Liver (tissue), 10 donors: Measurements from ENCODE around the gene RTF2. TPM values are rescaled to one million over a fixed set of nuclear protein-coding genes. Genes with fewer than 3 reads are reported as not detected.

Experiments used
- DNase-seq: peaks from one replicate; pipeline ENCODE4 v3.0.0-alpha.2; 2017; ENCODE audit warnings: low spot score
- H3K27ac ChIP-seq, 2 donors: one replicate each; pipeline ENCODE4 v1.7.0; 2013; ENCODE audit warnings: inconsistent platforms in 2 of 2, low read length in 2 of 2, control low read depth in 1 of 2, low read depth in 1 of 2, mild to moderate bottlenecking in 1 of 2
- H3K27me3 ChIP-seq, 4 donors: one replicate each; pipeline versions ENCODE4 v1.6.1 to v1.7.0; 2013; ENCODE audit warnings: low read length in 3 of 4, inconsistent platforms in 1 of 4, mild to moderate bottlenecking in 1 of 4, moderate library complexity in 1 of 4; ENCODE audit not compliant: control insufficient read depth in 4 of 4, insufficient read depth in 4 of 4
- H3K36me3 ChIP-seq, 4 donors: one replicate each; pipeline versions ENCODE4 v1.6.1 to v1.7.0; 2013; ENCODE audit warnings: low read length in 3 of 4, mild to moderate bottlenecking in 3 of 4, low read depth in 1 of 4, moderate library complexity in 1 of 4; ENCODE audit not compliant: control insufficient read depth in 4 of 4, insufficient read depth in 3 of 4
- H3K4me1 ChIP-seq, 4 donors: one replicate each; pipeline versions ENCODE4 v1.6.1 to v1.7.0; 2013; ENCODE audit warnings: low read length in 3 of 4, mild to moderate bottlenecking in 3 of 4, moderate library complexity in 1 of 4; ENCODE audit not compliant: control insufficient read depth in 4 of 4, insufficient read depth in 4 of 4
- H3K4me3 ChIP-seq, 3 donors: one replicate each; pipeline versions ENCODE4 v1.6.1 to v1.7.0; 2013; ENCODE audit warnings: low read length in 3 of 3, control low read depth in 1 of 3, low read depth in 1 of 3, mild to moderate bottlenecking in 1 of 3
- H3K9ac ChIP-seq, 2 donors: one replicate each; pipeline ENCODE4 v1.7.0; 2013; ENCODE audit warnings: low read length in 2 of 2, mild to moderate bottlenecking in 2 of 2, moderate library complexity in 2 of 2, control low read depth in 1 of 2, low read depth in 1 of 2
- H3K9me3 ChIP-seq, 4 donors: one replicate each; pipeline versions ENCODE4 v1.6.1 to v1.7.0; 2013; ENCODE audit warnings: low read length in 3 of 4; ENCODE audit not compliant: control insufficient read depth in 4 of 4
- FOXA1 ChIP-seq: IDR thresholded peaks from 2 replicates; pipeline ENCODE4 v1.6.1; 2016; ENCODE audit warnings: antibody characterized with exemption
- FOXA2 ChIP-seq: IDR thresholded peaks from 2 replicates; pipeline ENCODE4 v1.6.1; 2016; ENCODE audit warnings: antibody characterized with exemption
- HNF4G ChIP-seq: IDR thresholded peaks from 2 replicates; pipeline ENCODE4 v1.6.1; 2016; ENCODE audit warnings: antibody characterized with exemption
- JUND ChIP-seq, 2 donors: IDR thresholded peaks; 2 replicates each; pipeline ENCODE4 v1.6.1; 2016; ENCODE audit warnings: antibody characterized with exemption in 2 of 2
- NR2F2 ChIP-seq: IDR thresholded peaks from 2 replicates; pipeline ENCODE4 v1.6.1; 2016; ENCODE audit warnings: antibody characterized with exemption
- RAD21 ChIP-seq, 2 donors: IDR thresholded peaks; 2 replicates each; pipeline ENCODE4 v1.6.1; 2016; ENCODE audit warnings: antibody characterized with exemption in 2 of 2, mild to moderate bottlenecking in 2 of 2
- RXRA ChIP-seq, 2 donors: IDR thresholded peaks; 2 replicates each; pipeline ENCODE4 v1.6.1; 2017 to 2018; ENCODE audit warnings: antibody characterized with exemption in 2 of 2, mild to moderate bottlenecking in 1 of 2
- SP1 ChIP-seq: IDR thresholded peaks from 2 replicates; pipeline ENCODE4 v1.6.1; 2018; ENCODE audit warnings: antibody characterized with exemption, mild to moderate bottlenecking
- TAF1 ChIP-seq: conservative IDR thresholded peaks from 2 replicates; pipeline ENCODE4 v1.6.1; 2016; ENCODE audit warnings: antibody characterized with exemption, mild to moderate bottlenecking
- YY1 ChIP-seq: IDR thresholded peaks from 2 replicates; pipeline ENCODE4 v1.6.1; 2016; ENCODE audit warnings: antibody characterized with exemption, mild to moderate bottlenecking
- WGBS: extraction: QIAGEN DNeasy Blood & Tissue Kit; methylation state at CpG from one replicate; pipeline ENCODE4 v1.1.7; 2013; 5-methylcytosine and 5-hydroxymethylcytosine counted together
- polyA plus RNA-seq, 2 donors: library from polyadenylated mRNA; stranded (reverse) in 1 of 2; unstranded in 1 of 2; fragments of 200-250 nt in 1 of 2; fragments of >200 nt in 1 of 2; fragmentation: Nextera tagmentation in 1 of 2; extraction: Ambion mirVana in 1 of 2; gene quantifications; one replicate each; pipeline versions ENCODE4 v1.2.1 to v1.2.3, GENCODE V29; 2013 to 2015
- small RNA-seq: library from RNA; depleted of rRNA; stranded (forward); fragments of <200 nt; gene quantifications from one replicate; pipeline ENCODE3, GENCODE V24; 2014
- total RNA-seq, 2 donors: library from RNA; depleted of rRNA; stranded (reverse); fragments of >200 nt; gene quantifications; one replicate each; pipeline ENCODE4 v1.2.3, GENCODE V29; 2014
- TF ChIP-seq, protein P1 (sequence below): IDR thresholded peaks from 2 replicates; pipeline ENCODE4 v1.6.1; 2016; ENCODE audit warnings: antibody characterized with exemption, mild to moderate bottlenecking
- TF ChIP-seq, protein P2 (sequence below): fragments of 150-350 bp; IDR thresholded peaks from 2 replicates; pipeline ENCODE4 v1.5.1; 2017; ENCODE audit warnings: improper control_type of control experiment, low read depth, low read length; ENCODE audit not compliant: missing input control
- TF ChIP-seq, protein P3 (sequence below): IDR thresholded peaks from 2 replicates; pipeline ENCODE4 v1.6.1; 2016; ENCODE audit warnings: antibody characterized with exemption
- donor health status: healthy.
- donor health status: healthy.
- donor health status: healthy.
- donor health status: healthy.
- donor health status: healthy.

RTF2 gene
- total and polyA plus RNA-seq, 4 donors = 29.0 to 46.6 (median 35.1) TPM

DNA sequence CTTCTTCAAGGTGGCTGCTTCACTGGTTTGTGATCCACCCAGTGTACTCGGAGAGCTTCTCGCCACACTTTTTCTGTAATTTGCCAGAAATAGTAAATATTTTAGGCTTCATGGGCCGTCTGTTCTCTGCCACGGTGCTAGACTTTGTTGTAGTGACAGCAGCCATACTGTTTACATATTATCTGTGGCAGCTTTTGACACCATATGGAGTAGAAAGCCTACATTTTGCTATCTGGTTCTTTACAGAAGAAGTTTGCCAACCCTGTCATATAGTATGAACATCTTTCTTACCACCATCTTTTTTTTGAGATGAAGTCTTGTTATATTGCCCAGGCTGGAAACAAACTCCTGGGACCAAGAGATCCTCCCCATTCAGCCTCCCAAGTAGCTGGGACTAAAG, 97.1 kb downstream of the RTF2 start:
- H3K9ac ChIP-seq = no peak overlapping the region
- no peaks in the 10 kb centered on the region for H3K27me3 ChIP-seq
- no peak overlapping the region for H3K4me3 ChIP-seq
- H3K4me1 ChIP-seq = no peaks in the 10 kb centered on the region
- no peak overlapping the region for H3K27ac ChIP-seq
- WGBS = 80% methylated on average over 4 of the region's 4 CpGs
- no peaks in the 10 kb centered on the region for H3K9me3 ChIP-seq
- no peaks in the 10 kb centered on the region for H3K36me3 ChIP-seq
- TF ChIP-seq RAD21 (IDR thresholded peaks at IDR 0.05) (no peak), HNF4G (no peak), FOXA1 (no peak), NR2F2 (no peak), TAF1 (no peak), RXRA (IDR thresholded peaks at IDR 0.05) (no peak), FOXA2 (no peak), SP1 (no peak), YY1 (no peak)
- DNase-seq = no peak

DNA sequence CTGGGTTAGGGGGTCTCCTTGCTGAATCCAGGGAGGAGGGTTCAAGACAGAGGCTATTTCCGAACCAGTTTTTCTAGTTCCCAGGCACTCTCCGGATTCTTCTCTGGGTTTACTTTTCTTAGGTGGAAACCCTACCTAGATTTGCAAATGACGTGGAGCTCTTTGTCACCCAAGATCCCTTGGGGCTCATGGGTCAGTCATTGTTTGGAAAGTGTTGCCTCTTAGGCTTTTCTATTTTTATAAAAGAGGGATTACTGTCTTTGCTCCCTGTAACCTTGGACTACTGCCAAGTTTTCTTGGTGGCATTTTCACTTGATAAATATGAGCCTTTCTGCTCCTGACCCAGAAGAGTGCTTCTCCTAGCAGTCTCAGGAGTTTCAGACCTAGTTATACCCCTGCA, 98.2 kb downstream of the RTF2 start:
- WGBS = 65% methylated on average over 3 of the region's 3 CpGs

More for the DNA sequence above, 98.2 kb downstream of the RTF2 start:
- Histone ChIP-seq H3K4me3 (no peak overlapping the region), H3K9ac (no peak overlapping the region), H3K4me1 (no peaks in the 10 kb centered on the region), H3K9me3 (no peaks in the 10 kb centered on the region), H3K27me3 (no peaks in the 10 kb centered on the region), H3K27ac (no peak overlapping the region), H3K36me3 (no peaks in the 10 kb centered on the region)
- no peak for TF ChIP-seq SP1
- TF ChIP-seq HNF4G = no peak
- TF ChIP-seq JUND (IDR thresholded peaks at IDR 0.05) = no peak
- no peak for TF ChIP-seq RXRA (IDR thresholded peaks at IDR 0.05)
- TF ChIP-seq, protein P1, sequence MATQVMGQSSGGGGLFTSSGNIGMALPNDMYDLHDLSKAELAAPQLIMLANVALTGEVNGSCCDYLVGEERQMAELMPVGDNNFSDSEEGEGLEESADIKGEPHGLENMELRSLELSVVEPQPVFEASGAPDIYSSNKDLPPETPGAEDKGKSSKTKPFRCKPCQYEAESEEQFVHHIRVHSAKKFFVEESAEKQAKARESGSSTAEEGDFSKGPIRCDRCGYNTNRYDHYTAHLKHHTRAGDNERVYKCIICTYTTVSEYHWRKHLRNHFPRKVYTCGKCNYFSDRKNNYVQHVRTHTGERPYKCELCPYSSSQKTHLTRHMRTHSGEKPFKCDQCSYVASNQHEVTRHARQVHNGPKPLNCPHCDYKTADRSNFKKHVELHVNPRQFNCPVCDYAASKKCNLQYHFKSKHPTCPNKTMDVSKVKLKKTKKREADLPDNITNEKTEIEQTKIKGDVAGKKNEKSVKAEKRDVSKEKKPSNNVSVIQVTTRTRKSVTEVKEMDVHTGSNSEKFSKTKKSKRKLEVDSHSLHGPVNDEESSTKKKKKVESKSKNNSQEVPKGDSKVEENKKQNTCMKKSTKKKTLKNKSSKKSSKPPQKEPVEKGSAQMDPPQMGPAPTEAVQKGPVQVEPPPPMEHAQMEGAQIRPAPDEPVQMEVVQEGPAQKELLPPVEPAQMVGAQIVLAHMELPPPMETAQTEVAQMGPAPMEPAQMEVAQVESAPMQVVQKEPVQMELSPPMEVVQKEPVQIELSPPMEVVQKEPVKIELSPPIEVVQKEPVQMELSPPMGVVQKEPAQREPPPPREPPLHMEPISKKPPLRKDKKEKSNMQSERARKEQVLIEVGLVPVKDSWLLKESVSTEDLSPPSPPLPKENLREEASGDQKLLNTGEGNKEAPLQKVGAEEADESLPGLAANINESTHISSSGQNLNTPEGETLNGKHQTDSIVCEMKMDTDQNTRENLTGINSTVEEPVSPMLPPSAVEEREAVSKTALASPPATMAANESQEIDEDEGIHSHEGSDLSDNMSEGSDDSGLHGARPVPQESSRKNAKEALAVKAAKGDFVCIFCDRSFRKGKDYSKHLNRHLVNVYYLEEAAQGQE = no peak
- TF ChIP-seq NR2F2 = no peak
- TF ChIP-seq, protein P2, sequence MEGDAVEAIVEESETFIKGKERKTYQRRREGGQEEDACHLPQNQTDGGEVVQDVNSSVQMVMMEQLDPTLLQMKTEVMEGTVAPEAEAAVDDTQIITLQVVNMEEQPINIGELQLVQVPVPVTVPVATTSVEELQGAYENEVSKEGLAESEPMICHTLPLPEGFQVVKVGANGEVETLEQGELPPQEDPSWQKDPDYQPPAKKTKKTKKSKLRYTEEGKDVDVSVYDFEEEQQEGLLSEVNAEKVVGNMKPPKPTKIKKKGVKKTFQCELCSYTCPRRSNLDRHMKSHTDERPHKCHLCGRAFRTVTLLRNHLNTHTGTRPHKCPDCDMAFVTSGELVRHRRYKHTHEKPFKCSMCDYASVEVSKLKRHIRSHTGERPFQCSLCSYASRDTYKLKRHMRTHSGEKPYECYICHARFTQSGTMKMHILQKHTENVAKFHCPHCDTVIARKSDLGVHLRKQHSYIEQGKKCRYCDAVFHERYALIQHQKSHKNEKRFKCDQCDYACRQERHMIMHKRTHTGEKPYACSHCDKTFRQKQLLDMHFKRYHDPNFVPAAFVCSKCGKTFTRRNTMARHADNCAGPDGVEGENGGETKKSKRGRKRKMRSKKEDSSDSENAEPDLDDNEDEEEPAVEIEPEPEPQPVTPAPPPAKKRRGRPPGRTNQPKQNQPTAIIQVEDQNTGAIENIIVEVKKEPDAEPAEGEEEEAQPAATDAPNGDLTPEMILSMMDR = no peak
- TF ChIP-seq FOXA2 = no peak
- TF ChIP-seq, protein P3, sequence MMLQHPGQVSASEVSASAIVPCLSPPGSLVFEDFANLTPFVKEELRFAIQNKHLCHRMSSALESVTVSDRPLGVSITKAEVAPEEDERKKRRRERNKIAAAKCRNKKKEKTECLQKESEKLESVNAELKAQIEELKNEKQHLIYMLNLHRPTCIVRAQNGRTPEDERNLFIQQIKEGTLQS = no peak
- DNase-seq = no peak

Small RNA genes lying within 50 kb of the gene (small RNA-seq; reads per million reads assigned to genes)
- gene RPL39P = not detected

Other genes with a start within 250 kb of the RTF2 start
- gene MC3R, start 219.9 kb upstream of the RTF2 start, total RNA-seq = not detected
- gene MC3R, start 219.9 kb upstream of the RTF2 start, polyA plus RNA-seq = not detected
- 100 to 1,000 TPM in 1 of 2 donors, 10 to 100 TPM in 1; 21.8 to 139 TPM for gene FAM210B, start 109.7 kb upstream of the RTF2 start, total RNA-seq
- 10 to 100 TPM; 26.2 to 35.1 TPM for gene FAM210B, start 109.7 kb upstream of the RTF2 start, polyA plus RNA-seq
- gene AURKA, start 76.4 kb upstream of the RTF2 start, total RNA-seq = 10 to 100 TPM in 1 of 2 donors, 1 to 10 TPM in 1; 1.3 to 41.6 TPM
- gene AURKA, start 76.4 kb upstream of the RTF2 start, polyA plus RNA-seq = 1 to 10 TPM in 1 of 2 donors, under 1 TPM in 1; 0.88 to 4.2 TPM
- 10 to 100 TPM; 19.1 to 20.2 TPM for gene CSTF1, start 76.0 kb upstream of the RTF2 start, total RNA-seq
- 10 to 100 TPM; 11.9 to 12.9 TPM for gene CSTF1, start 76.0 kb upstream of the RTF2 start, polyA plus RNA-seq
- 1 to 10 TPM; 1.4 to 1.6 TPM for gene CASS4, start 56.4 kb upstream of the RTF2 start, total RNA-seq
- under 1 TPM; 0.26 to 0.77 TPM for gene CASS4, start 56.4 kb upstream of the RTF2 start, polyA plus RNA-seq
- not detected for gene FAM209A, start 56.1 kb downstream of the RTF2 start, total RNA-seq
- gene FAM209A, start 56.1 kb downstream of the RTF2 start, polyA plus RNA-seq = not detected
- gene FAM209B, start 64.6 kb downstream of the RTF2 start, total RNA-seq = not detected
- gene FAM209B, start 64.6 kb downstream of the RTF2 start, polyA plus RNA-seq = under 1 TPM in 1 of 2 donors, not detected in 1; 0.38 TPM
- gene TFAP2C, start 160.7 kb downstream of the RTF2 start, total RNA-seq = under 1 TPM in 1 of 2 donors, not detected in 1; under 0.01 TPM
- gene TFAP2C, start 160.7 kb downstream of the RTF2 start, polyA plus RNA-seq = not detected